PC-3 (cell line): Measurements from ENCODE around the gene TNNT1.

Experiments
- EZH2 ChIP-seq: fragments of 300-600 bp; sonication (generic); IDR thresholded peaks from one replicate; pipeline ENCODE4 v1.6.1; 2017; ENCODE audit warnings: antibody characterized with exemption, mild to moderate bottlenecking, low read length; ENCODE audit not compliant: unreplicated experiment
- EZH2phosphoT487 ChIP-seq: fragments of 300-600 bp; sonication (generic); IDR thresholded peaks from 2 replicates; pipeline ENCODE4 v1.6.1; 2018; ENCODE audit warnings: mild to moderate bottlenecking, antibody characterized with exemption, low read length, borderline replicate concordance
- TF ChIP-seq, protein P1 (sequence below): fragments of 300-600 bp; sonication (generic); conservative IDR thresholded peaks from 2 replicates; pipeline ENCODE4 v1.5.1; 2017; ENCODE audit warnings: antibody characterized with exemption, low read depth, mild to moderate bottlenecking, low read length

DNA sequence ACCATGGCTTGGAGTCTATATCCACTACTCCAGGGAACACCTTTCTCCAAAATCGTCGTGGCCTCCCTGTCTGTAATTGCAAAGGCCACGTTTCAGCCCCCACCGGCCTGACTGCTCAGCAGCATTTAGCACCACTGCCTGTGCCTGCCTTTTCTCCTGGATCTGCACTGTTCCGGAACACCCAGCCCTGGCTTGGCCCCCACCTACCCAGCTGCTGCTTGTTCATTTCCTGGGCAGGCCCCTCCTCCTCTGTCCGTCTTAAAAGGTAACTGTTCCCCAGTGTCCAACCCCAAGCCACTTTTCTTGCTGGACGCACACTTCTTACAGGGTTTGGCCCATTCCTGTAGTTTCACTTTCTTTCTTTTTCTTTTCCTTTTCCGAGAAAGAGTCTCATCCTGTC lies 39.6 kb upstream of the TNNT1 start:
- TF ChIP-seq, protein P1, sequence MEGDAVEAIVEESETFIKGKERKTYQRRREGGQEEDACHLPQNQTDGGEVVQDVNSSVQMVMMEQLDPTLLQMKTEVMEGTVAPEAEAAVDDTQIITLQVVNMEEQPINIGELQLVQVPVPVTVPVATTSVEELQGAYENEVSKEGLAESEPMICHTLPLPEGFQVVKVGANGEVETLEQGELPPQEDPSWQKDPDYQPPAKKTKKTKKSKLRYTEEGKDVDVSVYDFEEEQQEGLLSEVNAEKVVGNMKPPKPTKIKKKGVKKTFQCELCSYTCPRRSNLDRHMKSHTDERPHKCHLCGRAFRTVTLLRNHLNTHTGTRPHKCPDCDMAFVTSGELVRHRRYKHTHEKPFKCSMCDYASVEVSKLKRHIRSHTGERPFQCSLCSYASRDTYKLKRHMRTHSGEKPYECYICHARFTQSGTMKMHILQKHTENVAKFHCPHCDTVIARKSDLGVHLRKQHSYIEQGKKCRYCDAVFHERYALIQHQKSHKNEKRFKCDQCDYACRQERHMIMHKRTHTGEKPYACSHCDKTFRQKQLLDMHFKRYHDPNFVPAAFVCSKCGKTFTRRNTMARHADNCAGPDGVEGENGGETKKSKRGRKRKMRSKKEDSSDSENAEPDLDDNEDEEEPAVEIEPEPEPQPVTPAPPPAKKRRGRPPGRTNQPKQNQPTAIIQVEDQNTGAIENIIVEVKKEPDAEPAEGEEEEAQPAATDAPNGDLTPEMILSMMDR, result no peak
- TF ChIP-seq EZH2, result no peak
- TF ChIP-seq EZH2phosphoT487, result no peak
